ENCODE measurements around the gene LRFN4. TPM values are rescaled to one million over a fixed set of nuclear protein-coding genes. Genes with fewer than 3 reads are reported as not detected.

The LRFN4 gene
- total RNA-seq, 1 donor from 2014 or later = 20.5 TPM

DNA sequence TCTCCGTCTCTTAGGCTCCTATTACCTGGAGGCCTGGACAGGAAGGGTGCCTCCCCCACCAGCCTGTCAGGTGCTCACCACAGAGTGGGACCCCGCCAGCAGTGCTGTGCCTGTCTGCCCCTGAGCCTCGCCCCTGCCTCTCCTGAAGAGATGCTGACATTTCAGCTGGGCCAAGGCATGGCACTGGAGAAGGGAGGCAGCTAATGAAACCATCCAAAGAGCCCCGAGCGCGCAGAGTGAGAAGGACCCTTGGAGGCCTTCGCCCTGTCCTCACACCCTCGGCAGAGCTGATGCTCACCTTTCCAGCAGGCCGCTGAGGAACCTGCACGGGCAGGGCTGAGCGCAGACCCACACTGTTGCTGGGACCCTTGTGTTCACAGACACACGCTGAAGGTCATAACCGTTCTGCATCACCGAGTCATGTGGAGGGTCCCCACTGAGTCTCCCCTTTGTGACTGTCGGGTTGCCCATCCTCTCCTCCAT lies 2.1 kb upstream of the LRFN4 start:
- intact Hi-C loops (cut with DNase I) = no loop called here
- DNase-seq (no peak), ATAC-seq (ENCODE audit: poor library complexity) (no peak)

DNA sequence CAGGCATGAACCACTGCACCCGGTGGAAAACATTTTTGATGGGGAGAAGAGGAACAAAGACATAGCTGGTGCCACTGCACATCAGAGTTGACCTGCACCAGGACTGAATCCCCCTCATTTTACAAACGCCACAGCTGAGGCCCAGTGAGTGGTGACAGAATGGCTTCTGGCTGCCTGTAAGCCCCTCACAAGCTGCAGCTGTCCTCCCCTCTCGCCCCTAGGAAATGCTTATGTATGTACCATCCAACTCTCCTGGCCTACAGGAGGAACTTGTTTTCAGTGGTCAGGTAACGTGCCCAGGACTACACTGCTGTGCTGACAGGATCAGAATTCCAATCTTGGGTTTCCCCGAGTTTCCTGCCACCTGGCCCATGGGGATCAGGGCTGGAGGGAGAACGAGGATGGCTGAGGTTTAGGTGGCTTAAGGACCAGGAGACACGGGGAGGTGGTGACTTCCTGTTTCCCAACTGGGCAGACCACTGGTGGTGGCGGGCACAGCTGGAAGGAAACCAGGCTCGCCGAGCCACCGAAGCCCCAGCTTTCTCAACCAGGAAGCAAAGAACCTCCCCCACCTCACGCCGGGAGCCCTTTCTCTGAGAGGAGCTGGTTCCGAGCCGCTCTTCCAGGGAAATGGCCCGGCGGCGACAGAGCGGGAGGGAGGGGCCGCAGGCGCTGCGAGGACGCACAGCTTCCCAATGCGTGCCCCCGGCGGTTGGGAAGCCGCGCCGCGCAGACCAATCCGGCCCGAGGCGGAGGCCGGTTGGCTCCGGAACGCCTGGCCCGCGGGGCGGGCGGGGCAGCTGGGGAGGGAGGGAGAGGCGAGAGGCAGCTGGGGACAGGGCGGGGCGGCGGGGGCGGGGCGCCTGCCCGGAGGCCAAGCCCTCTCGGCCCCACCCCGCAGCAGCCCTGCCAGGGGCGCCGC lies 1.0 kb upstream of the LRFN4 start:
- DNase-seq (peak; percentile 97), ATAC-seq (ENCODE audit: poor library complexity) (peak; percentile 96)
- intact Hi-C loops (cut with DNase I) = no loop called here

DNA sequence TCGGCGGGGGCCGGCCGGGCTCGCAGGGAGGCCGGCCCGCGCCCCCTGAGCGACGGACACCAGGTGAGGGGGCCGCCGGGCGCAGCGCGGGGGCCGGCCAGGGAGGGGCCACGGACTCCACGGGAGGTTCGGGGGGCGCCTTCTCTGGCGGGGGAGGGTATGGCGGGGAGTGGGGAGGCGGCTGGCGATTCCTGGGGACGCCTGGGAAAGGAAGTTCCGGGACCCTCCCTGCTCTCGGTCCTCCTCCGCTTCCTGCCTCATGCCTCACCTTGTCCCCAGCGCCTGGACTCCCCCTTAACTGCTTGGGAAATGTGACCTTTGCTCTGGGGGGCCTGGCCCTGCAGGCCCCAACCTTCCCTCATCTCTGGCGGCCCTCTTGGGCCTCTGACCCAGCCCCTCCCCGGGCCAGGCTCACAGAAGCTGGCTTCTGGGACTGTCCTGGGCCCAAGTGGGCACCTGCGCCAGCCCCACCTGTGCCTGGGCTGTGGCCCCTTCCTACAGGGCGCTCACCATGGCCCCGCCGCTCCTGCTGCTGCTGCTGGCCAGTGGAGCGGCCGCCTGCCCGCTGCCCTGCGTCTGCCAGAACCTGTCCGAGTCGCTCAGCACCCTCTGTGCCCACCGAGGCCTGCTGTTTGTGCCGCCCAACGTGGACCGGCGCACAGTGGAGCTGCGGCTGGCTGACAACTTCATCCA lies 516 bp downstream of the LRFN4 start:
- intact Hi-C loops (cut with DNase I) = no loop called here
- ATAC-seq (ENCODE audit: poor library complexity) (no peak), DNase-seq (no peak)

DNA sequence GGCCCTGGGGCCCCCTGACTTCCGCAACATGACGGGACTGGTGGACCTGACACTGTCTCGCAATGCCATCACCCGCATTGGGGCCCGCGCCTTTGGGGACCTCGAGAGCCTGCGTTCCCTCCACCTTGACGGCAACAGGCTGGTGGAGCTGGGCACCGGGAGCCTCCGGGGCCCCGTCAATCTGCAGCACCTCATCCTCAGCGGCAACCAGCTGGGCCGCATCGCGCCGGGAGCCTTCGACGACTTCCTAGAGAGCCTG lies 992 bp downstream of the LRFN4 start:
- no peak for ATAC-seq (ENCODE audit: poor library complexity)
- intact Hi-C loops (cut with DNase I) = no loop called here
- DNase-seq = no peak

DNA sequence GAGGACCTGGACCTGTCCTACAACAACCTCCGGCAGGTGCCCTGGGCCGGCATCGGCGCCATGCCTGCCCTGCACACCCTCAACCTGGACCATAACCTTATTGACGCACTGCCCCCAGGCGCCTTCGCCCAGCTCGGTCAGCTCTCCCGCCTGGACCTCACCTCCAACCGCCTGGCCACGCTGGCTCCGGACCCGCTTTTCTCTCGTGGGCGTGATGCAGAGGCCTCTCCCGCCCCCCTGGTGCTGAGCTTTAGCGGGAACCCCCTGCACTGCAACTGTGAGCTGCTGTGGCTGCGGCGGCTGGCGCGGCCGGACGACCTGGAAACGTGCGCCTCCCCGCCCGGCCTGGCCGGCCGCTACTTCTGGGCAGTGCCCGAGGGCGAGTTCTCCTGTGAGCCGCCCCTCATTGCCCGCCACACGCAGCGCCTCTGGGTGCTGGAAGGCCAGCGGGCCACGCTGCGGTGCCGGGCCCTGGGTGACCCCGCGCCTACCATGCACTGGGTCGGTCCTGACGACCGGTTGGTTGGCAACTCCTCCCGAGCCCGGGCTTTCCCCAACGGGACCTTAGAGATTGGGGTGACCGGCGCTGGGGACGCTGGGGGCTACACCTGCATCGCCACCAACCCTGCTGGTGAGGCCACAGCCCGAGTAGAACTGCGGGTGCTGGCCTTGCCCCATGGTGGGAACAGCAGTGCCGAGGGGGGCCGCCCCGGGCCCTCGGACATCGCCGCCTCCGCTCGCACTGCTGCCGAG lies 1.5 kb downstream of the LRFN4 start:
- intact Hi-C loops (cut with DNase I) = no loop called here
- DNase-seq (no peak), ATAC-seq (ENCODE audit: poor library complexity) (no peak)

DNA sequence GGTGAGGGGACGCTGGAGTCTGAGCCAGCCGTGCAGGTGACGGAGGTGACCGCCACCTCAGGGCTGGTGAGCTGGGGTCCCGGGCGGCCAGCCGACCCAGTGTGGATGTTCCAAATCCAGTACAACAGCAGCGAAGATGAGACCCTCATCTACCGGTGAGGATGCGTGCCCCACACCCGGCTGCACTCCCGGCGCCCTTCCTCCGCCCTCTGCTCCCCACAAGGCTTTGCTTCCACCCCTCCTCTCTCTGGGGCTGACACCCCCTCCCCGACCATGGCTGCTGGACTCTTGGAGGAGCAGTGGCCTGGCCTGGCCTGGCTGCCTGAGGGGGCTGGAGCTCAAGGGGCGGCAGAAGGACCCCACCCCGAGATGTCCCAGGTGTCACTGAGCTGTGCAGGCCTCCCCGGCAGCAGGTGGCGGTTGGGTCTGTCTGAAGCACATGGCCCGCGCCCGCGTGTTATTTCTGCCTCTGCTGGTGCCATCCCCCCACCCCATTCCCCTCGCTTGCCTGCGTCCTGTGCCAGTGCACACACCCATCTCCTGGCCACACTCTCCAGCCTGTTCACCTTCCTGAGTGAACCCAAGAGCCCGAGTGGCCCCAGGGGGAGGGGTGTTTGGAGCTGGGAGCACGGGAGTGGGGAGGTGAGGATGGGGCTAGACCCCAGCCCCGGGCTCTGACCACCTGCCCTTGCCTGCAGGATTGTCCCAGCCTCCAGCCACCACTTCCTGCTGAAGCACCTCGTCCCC lies 2.2 kb downstream of the LRFN4 start:
- DNase-seq = no peak
- intact Hi-C loops (cut with DNase I) = no loop called here
- no peak for ATAC-seq (ENCODE audit: poor library complexity)

DNA sequence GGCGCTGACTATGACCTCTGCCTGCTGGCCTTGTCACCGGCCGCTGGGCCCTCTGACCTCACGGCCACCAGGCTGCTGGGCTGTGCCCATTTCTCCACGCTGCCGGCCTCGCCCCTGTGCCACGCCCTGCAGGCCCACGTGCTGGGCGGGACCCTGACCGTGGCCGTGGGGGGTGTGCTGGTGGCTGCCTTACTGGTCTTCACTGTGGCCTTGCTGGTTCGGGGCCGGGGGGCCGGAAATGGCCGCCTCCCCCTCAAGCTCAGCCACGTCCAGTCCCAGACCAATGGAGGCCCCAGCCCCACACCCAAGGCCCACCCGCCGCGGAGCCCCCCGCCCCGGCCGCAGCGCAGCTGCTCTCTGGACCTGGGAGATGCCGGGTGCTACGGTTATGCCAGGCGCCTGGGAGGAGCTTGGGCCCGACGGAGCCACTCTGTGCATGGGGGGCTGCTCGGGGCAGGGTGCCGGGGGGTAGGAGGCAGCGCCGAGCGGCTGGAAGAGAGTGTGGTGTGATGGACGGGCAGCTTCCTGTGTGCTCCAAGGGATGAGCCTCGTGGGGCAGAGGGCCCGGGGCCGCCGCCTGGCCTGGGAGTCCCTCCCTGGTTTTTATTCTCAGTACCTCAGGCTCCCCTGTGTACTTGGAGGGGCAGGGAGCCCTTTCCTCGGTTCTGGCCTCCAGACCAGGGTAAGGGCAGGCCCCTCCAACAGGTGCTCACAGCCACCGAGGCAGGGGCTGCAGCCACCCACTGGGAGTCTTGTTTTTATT lies 3.0 kb downstream of the LRFN4 start:
- DNase-seq = peak; percentile 17
- intact Hi-C loops (cut with DNase I) = no loop called here
- no peak for ATAC-seq (ENCODE audit: poor library complexity)

DNA sequence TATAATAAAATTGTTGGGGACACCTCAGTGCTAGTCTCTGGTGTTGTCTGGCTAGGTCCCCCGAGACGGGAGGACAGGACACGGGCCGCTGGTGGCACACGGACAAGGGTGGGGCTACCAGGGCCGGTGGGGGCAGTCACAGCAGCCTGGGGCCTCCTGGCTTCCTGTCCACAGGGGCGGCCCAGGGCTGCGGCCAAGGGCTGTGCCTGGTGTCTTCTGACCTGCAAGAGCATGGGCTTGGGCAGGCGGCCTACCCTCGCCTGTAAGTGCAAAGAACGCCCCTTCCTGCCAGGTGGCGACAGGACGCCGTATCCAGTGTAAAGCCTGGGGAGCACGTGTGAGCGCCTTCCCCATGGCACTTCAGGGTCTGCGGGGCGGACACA lies 3.6 kb downstream of the LRFN4 start:
- intact Hi-C loops (cut with DNase I) = no loop called here
- DNase-seq (peak; percentile 46), ATAC-seq (ENCODE audit: poor library complexity) (no peak)

DNA sequence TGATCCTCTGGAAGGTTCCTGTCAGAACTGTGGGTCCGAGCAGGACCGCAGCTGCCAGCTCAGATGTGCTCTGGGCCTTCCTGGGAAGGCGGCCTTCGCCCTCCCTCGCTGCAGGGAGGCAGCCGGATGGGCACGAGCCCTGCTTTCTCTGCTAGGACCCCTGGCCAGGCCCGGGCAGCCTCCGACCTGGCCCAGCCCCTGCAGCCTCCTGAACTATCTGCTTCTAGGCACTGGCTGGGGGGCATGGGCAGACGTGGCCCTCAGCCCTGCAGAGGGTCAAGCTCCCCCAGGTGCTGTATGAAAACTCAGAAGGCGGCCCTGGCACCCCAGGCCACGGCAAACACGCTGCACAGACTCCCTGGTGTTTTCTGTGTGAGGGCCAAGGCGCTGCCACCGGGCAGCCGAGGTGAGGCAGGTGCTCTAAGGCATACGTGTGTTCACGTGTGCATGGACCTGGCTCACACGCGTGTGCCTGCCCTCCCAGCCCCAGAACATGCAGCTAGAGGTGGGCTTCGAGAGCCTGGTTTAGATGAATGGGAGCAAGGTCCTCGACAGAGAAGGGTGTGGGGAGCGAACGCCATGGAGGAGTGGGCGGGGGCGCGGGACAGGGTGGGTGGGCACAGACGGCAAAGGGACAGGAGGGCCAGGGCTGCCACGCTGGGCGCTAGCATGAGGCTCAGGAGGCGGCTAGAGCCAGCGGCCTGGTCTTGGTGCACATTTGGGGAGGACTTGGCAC lies 4.3 kb downstream of the LRFN4 start:
- ATAC-seq (ENCODE audit: poor library complexity) (no peak), DNase-seq (no peak)
- intact Hi-C loops (cut with DNase I) = no loop called here

DNA sequence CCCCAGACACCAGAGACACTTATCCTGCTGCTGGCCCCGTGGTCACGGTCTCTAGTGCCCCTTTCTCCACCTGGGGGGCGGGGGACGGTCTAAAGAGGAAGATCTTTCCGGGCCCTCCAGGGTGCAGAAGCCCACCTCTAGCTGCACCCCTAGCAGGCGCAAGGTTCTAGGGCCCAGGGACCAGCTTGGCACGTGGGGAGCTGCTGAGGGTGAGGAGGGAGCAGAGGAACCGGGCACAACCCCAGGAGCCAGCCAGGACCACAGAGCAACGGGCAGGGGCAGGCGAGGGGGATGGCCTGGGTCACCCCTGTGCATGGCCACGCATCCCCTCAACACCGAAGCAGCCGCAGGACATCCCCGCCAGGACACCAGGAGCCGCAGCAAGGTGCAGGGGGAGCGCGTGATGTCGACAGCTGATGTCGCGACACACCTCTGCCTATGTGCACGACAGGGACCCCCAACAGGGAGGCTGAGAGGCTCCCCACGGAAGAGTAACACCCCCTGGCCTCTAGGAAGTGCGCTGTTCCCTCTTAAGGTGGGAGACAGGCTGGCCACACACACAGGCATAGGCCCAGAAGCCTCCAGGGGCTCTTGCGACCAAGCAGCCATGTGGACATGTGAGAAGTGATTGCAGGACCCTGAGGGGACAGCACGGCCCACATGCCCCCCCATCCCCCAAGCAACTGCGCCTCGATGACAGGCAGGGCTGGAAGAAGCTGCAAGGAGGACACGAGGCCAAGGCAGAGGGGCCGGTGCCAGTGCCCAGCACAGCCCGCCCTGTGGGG lies 5.1 kb downstream of the LRFN4 start:
- DNase-seq = no peak
- ATAC-seq (ENCODE audit: poor library complexity) = no peak
- intact Hi-C loops (cut with DNase I) = no loop called here

DNA sequence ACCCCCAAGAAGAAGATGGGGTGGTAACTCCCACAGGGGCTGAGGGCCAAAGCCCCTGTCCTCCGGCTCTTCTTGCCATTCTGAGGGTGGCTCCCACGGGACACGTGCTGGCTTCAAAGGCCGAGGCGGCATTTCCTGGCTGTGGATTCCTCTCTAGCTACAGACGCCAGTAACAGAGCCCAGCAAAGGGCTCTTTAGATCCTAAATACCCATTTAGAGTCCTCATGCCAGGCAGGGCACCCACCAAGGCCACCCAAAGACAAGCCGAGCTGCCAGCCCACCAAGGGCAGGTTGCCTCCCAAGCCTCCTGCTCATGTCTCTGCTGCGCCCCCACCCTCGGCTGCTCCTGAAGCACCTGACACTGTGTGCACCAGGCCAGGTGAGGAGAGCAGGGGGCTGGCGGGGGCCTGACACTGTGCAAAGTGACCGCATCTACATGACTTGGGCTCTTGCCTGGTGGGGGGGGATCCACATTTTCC lies 5.7 kb downstream of the LRFN4 start:
- no peak for DNase-seq
- intact Hi-C loops (cut with DNase I) = no loop called here
- no peak for ATAC-seq (ENCODE audit: poor library complexity)

DNA sequence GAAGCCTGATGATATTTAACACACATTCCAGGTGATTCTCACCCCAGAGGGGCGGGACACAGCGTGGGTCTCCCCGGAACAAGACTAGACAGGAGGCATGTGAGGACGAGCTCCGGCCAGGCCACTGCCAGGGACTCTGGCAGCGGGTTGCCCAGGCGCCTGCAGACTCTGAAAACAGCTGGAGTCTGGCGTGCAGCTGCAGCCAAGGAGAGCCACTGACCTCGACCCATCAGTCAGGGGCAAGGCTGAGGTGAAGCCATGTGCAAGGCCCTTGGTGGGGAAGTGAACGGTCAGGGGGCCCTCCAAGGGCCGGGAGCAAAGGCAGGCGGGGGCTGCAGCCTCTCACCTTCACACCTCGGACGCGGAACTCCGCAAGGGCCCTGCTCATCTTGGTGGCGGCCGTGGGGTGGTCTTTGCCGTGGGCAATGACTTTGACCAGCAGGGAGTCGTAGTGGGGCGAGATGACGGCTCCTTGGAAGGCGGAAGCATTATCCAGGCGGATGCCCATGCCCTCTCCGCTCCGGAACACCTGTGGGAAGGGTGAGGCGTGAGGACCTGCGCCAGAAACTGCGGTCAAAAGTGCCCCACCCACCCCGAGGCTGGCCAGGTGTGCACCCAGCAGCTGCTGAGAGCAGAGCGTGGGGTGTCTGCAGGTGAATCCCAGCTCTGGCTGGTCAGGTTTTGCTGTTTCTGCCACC lies 6.7 kb downstream of the LRFN4 start:
- intact Hi-C loops (cut with DNase I) = no loop called here
- DNase-seq = no peak
- ATAC-seq (ENCODE audit: poor library complexity) = no peak

DNA sequence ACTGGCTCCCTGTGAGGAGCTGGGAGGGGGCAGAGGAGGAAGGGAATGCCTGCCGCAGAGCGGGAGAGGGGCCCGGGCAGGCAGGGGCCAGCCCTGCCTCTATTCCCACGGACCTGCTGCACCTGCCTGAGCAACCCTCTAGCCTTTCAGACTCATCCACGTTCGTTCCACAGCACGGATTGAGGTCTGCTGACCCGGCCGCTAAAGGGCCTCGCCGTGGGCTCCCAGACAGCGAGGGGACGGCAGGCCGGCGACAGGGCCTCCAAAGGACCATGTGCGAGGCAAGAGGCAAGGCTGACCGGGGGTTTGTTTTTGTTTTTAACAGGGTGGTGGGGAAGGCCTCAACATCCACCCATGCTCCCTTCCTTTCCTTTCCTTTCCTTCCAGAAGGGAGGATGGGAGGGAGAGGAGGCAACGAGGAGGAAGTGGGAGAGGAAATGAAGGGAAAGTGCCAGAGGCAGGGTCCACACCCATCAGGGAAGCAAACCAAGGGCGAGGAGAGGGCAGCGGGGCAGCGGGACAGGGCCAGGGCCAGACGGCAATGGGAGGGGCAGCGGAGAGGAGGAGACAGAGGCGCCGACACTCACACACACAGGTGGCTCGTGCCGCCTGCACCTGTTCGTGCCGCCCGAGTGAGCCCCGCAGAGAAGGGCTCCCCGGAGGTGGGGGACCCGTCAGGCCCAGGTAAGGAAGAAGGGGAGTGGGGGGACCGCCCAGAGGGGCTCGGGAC lies 7.5 kb downstream of the LRFN4 start:
- no peak for ATAC-seq (ENCODE audit: poor library complexity)
- no peak for DNase-seq
- intact Hi-C loops (cut with DNase I) = no loop called here

DNA sequence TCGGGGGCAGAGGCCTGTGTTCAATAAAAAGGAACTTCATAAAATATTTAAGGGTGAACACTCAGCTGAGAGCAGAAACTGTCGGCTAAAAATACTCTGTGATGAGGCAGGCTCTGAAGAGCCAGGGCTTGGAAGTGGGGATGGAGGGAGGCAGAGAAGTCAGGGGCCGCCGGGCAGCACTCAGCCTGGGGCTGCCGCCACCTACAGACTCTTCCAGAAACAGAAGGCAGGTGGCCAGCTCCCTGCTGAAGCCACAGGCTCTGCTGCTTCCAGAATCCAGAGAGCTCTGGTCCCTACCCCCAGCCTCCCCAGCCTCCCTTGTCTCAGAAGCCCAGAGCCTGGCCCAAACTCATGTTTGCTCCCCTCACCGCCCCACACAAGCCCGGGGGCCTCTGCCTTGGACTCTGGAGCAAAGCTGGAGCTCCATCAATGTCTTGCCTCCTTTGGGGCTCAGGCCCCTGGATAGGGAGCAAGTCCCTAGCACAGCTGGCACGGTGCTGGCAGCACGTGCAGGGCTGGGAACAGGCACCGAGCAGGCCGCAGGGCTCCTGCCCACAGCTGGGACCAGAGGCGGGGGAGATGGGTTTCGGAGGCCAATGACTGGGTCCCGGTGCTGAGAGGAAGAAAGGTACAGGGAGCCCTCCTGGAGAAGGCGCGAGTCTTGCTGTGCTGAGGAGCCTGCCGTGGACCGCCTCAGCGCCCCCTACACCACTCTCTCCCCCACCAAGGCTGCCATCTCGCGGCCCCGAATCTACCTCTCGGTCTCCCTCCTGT lies 8.2 kb downstream of the LRFN4 start:
- ATAC-seq (ENCODE audit: poor library complexity) = no peak
- DNase-seq = no peak
- intact Hi-C loops (cut with DNase I) = no loop called here

DNA sequence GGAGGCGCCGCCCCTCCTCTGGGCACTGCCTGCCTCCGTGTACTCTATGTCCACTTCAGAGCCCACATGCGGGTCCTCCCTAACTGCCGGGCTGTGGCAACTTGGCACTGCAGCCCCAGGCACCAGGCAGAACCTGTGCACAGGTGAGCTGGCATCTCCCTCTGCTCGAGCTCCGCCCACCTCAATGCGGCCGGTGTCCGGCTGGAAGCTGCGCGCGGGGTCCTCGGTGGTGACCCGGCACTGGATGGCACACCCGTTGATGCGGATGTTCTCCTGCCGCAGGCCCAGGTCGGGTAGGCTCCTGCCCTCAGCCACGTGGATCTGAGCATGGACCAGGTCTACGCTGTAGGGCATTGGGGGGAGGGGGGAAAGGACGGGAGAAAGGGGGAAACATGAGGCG lies 9.1 kb downstream of the LRFN4 start:
- ATAC-seq (ENCODE audit: poor library complexity) (no peak), DNase-seq (no peak)
- intact Hi-C loops (cut with DNase I) = no loop called here
